HG03039 (cell line): ENCODE data around the gene C4B.
"Not testable (repeated sequence)": the region's sequence is repeated elsewhere in the genome, so short reads cannot be mapped to it uniquely, and the experiment has no call there.

ENCODE experiments used
- ATAC-seq: cut with Tn5 transposase; IDR thresholded peaks from one replicate; pipeline ENCODE4 v1.9.1; 2021; ENCODE audit warnings: mild to moderate bottlenecking, moderate library complexity; ENCODE audit not compliant: unreplicated experiment

The C4B gene

GRCh38 chr6:31980998-31981397, 33.6 kb upstream of the C4B start:
- not testable (repeated sequence) for ATAC-seq

- not testable (repeated sequence) for ATAC-seq
Observed at GRCh38 chr6:31981744-31982143, 32.9 kb upstream of the C4B start, which contains the start of gene C4A. Gene C4A (plus strand): TSS chr6:31982057. CDS start chr6:31982108, 51 bp downstream.

DNA sequence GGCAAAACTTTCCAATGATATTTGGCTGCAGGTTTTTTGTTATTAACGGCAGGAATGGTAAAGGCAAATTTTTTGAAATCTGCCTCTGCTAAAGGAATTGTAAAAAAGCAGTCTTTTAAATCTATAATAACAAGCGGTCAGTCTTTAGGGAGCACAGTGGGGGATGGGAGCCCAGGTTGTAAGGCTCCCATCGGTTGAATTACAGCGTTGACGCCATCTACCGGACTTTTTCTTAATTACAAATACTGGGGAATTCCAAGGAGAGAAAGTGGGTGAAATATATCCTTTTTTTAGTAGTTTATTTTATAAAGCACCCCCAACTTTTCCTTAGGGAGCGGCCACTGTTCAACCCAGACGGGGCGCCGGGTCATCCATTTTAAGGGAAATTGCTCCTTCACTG, 25.2 kb upstream of the C4B start:
- not testable (repeated sequence) for ATAC-seq

DNA sequence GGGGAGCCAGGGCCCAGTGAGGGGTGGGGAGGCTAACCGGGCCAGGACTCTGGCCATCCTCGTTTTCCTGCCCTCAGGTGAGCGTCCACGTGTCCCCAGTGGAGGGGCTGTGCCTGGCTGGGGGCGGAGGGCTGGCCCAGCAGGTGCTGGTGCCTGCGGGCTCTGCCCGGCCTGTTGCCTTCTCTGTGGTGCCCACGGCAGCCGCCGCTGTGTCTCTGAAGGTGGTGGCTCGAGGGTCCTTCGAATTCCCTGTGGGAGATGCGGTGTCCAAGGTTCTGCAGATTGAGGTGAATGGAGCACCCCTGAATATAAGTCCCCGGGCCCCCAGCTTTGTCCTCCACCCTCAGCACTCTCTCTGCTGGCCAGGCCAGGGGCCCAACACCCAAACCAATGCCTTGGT, 20.2 kb upstream of the C4B start:
- not testable (repeated sequence) for ATAC-seq

DNA sequence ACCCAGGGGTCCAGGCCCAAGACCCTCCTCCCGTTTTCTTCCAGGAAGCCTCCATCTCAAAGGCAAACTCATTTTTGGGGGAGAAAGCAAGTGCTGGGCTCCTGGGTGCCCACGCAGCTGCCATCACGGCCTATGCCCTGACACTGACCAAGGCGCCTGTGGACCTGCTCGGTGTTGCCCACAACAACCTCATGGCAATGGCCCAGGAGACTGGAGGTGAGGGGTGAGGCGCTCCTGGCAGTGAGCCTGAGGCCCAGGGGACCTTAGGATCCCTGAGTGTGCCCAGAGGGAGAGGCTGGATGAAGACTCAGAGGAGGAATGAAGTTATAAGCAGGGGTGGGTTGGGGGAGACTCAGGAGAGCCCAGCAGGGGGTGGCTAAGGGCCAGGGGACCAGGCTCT, 18.2 kb upstream of the C4B start:
- not testable (repeated sequence) for ATAC-seq

DNA sequence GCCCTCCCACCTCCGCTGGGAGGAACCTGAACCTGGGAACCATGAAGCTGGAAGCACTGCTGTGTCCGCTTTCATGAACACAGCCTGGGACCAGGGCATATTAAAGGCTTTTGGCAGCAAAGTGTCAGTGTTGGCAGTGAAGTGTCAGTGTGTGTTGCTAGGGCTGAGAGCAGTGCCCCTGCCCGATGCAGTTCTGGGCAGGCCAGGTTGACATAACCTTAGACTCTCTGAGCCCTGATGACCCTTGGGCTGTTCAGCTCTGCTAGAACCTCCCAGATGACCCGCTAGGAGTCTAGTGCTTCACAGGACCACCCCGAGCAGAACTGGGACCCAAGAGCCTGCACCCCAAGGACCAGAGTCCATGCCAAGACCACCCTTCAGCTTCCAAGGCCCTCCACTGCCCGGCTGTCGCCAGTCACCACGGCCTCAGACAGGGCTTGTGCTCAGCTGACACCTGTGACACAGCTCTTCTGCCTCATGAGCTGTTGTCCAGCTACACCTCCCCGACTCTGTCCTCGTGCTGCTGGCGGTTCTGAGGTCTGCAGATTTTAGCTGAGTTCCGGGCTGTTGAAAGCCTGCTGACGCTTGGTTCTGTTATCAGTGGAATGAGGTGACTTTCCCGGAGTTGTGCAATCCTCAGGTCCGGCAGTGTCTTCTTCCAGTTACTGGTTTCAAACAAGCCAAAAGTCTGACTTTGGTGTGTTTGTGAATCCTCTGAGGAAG, 11.9 kb upstream of the C4B start:
- ATAC-seq: not testable (repeated sequence)

DNA sequence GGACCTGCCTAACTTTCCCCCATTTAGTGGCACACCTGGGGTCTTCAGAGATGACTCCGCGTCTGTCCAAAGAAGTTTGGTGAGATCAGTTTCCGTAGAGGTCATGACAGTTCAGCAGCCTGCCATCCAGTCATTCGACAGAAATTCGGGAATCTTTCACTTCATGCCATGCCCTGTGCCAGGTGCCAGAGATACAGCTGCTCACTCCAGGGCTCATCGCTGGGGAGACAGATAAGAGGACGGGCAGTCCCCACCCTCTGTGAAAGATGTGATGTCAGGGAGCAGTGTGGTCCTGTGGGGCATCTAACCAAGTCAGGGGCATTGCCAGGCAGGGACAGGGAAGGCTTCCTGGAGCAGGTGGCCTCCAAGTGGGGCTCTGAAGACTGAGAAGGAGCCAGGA, 11.3 kb upstream of the C4B start:
- not testable (repeated sequence) for ATAC-seq

GRCh38 chr6:32004393-32004792, 10.2 kb upstream of the C4B start:
- ATAC-seq: not testable (repeated sequence)

GRCh38 chr6:32004864-32005537, 9.6 kb upstream of the C4B start:
- not testable (repeated sequence) for ATAC-seq

DNA sequence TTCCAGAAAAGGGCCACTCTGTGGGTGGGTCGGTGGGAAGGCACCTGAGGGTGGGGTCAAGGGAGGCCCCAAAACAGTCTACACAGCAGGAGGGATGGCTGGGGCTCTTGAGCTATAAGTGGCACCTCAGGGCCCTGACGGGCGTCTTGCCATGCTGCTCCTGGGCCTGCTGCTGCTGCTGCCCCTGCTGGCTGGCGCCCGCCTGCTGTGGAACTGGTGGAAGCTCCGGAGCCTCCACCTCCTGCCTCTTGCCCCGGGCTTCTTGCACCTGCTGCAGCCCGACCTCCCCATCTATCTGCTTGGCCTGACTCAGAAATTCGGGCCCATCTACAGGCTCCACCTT, 9.1 kb upstream of the C4B start:
- ATAC-seq: not testable (repeated sequence)

- not testable (repeated sequence) for ATAC-seq
Observed at GRCh38 chr6:32005991-32006529, 8.5 kb upstream of the C4B start.

GRCh38 chr6:32007086-32007485, 7.5 kb upstream of the C4B start:
- ATAC-seq: not testable (repeated sequence)

- ATAC-seq: not testable (repeated sequence)
Observed at GRCh38 chr6:32008037-32008436, 6.6 kb upstream of the C4B start.

GRCh38 chr6:32008616-32009015, 6.0 kb upstream of the C4B start:
- not testable (repeated sequence) for ATAC-seq

- ATAC-seq: not testable (repeated sequence)
Observed at GRCh38 chr6:32009537-32009936, 5.1 kb upstream of the C4B start.

DNA sequence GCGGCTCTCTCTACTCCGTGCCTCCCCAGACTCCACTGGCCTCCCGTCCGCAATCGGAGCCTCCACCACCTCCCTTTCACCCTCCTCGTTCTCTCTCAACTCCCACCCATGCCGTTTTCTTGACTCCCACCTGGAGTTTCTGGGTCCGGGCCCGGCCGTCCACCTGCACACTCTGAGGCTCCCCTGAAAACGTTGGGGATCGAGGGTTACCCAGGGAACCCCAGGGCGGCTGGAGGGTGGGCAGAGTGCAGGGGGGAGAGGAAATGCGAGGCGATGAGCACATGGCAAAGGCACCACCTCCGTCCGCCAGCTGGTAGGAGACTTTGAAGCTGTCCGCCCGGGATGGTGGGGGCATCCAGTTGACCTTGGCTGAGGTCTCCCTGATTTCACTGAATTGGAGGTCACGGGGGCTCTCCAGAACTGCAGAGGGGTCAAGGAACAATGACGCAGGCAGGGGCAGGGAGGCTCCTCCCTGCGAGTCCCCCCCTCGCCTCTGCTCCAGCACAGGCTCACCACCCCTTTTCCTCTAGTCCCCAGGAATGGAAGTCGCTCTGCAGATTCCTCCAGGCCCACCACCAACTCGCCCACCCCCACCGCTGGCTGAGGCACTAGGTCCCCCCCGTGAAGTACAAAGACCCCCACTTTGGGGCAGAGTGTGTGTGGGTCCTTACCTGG, 3.6 kb upstream of the C4B start:
- not testable (repeated sequence) for ATAC-seq

DNA sequence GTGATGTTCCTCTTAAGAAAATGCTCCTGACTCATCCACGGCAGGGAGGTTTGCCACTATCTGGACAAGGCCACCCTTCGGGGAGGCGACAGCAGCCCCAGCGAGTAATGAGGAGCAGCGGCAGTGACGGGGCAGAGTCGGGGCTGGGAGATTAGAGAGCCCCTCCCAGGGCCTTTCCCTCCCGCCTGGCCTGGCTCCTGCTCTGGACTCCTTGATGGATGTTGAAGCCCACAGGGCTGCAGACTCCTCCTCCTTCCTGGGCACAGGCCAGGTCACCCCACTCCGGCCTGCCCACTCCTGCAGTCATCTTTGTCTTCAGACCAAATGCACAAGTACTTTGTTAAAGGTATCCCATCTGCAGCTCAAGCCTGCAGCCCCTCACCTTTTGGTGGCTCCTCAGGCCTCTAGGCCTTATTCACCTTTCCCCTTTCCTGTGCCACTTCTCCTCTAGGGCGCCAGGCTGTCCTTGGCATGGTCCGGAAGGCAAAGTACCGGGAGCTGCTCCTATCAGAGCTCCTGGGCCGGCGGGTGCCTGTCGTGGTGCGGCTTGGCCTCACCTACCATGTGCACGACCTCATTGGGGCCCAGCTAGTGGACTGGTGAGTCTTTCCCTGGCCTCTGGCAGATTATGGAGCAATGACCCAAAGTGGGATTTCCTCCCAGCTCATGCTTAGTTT, 1.5 kb upstream of the C4B start:
- not testable (repeated sequence) for ATAC-seq

DNA sequence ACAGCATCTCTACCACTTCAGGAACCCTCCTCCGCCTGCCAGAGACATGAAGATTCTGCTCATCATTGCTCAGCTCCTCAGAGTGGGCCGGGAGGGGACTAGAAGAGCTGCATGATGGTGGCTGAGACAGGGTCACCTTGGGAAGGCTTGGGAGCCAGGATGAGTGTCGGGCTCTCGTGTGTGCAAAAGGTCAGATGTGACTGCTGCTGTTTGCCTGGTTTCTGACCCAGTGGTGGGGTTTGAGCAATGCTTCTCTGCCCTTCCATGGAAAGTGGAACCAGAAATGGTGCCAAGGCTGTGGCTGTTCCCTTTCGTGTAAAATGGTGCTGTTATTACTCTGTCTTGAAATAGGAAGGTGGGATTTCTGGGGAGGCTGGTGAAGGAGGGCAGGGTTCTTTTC, 857 bp upstream of the C4B start:
- not testable (repeated sequence) for ATAC-seq

DNA sequence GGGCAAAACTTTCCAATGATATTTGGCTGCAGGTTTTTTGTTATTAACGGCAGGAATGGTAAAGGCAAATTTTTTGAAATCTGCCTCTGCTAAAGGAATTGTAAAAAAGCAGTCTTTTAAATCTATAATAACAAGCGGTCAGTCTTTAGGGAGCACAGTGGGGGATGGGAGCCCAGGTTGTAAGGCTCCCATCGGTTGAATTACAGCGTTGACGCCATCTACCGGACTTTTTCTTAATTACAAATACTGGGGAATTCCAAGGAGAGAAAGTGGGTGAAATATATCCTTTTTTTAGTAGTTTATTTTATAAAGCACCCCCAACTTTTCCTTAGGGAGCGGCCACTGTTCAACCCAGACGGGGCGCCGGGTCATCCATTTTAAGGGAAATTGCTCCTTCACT, 7.5 kb downstream of the C4B start:
- ATAC-seq: not testable (repeated sequence)

DNA sequence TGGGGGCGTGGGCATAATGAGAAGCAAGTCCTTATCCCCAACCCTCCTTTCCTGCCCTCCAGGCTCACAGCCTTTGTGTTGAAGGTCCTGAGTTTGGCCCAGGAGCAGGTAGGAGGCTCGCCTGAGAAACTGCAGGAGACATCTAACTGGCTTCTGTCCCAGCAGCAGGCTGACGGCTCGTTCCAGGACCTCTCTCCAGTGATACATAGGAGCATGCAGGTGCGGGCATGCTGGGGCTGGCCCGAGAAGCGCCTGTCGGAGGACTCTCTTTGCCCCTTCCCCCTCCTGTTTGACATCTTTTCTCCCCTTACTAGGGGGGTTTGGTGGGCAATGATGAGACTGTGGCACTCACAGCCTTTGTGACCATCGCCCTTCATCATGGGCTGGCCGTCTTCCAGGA, 14.0 kb downstream of the C4B start:
- ATAC-seq: not testable (repeated sequence)

- not testable (repeated sequence) for ATAC-seq
Observed at GRCh38 chr6:32029553-32029952, 15.0 kb downstream of the C4B start.
